OCI-LY1 (cell line): ENCODE data around the gene TCIRG1.

Experiments
- CTCF ChIP-seq: fragments of 200-600 bp; sonication (generic), shearing (Covaris generic); IDR thresholded peaks from 2 replicates; pipeline ENCODE4 v1.5.1; 2017; ENCODE audit warnings: mild to moderate bottlenecking, antibody characterized with exemption, low read length, moderate library complexity, mixed read lengths
- EZH2 ChIP-seq: fragments of 200-600 bp; sonication (generic), shearing (Covaris generic); IDR thresholded peaks from 2 replicates; pipeline ENCODE4 v1.8.0; 2017; ENCODE audit warnings: borderline replicate concordance, mixed run types, mild to moderate bottlenecking, antibody characterized with exemption, low read length, moderate library complexity, mixed read lengths

- TF ChIP-seq CTCF = no peak
- TF ChIP-seq EZH2 = no peak
Observed at GRCh38 chr11:68040957-68041591, 2.2 kb downstream of the TCIRG1 start.
